ENCODE results near the gene PRKAG1.

PRKAG1 gene

DNA sequence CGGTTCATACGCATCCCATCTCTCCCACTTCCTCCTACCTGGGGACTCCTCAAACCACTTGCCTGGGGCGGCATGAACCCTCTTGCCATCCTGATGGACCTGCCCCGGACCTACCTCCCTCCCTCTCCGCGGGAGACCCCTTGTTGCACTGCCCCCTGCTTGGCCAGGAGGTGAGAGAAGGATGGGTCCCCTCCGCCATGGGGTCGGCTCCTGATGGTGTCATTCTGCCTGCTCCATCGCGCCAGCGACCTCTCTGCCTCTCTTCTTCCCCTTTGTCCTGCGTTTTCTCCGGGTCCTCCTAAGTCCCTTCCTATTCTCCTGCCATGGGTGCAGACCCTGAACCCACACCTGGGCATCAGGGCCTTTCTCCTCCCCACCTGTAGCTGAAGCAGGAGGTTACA is 36.8 kb downstream of the PRKAG1 start:
- no peak overlapping the region for H3K27ac ChIP-seq (ENCODE audit: low read depth, low read length, poor library complexity, severe bottlenecking)
- no peaks in the 10 kb centered on the region for H3K9me3 ChIP-seq (ENCODE audit: low read length)
- H4K20me1 ChIP-seq (ENCODE audit: insufficient read depth, low read length), result no peaks in the 10 kb centered on the region
- H3K4me3 ChIP-seq (ENCODE audit: low read depth, low read length, poor library complexity, severe bottlenecking), result no peak overlapping the region
- peak overlapping the region; percentile 55; the same call in 1 of the 2 replicates for H3K4me2 ChIP-seq (ENCODE audit: low read length)
- no peaks in the 10 kb centered on the region for H3K9me2 ChIP-seq (ENCODE audit: low read depth, low read length)
- H2AFZ ChIP-seq (ENCODE audit: low read length), result no peak overlapping the region
- no peak for TF ChIP-seq EZH2 (IDR thresholded peaks at IDR 0.05; ENCODE audit: borderline replicate concordance, low read length)
- TF ChIP-seq, protein P1, sequence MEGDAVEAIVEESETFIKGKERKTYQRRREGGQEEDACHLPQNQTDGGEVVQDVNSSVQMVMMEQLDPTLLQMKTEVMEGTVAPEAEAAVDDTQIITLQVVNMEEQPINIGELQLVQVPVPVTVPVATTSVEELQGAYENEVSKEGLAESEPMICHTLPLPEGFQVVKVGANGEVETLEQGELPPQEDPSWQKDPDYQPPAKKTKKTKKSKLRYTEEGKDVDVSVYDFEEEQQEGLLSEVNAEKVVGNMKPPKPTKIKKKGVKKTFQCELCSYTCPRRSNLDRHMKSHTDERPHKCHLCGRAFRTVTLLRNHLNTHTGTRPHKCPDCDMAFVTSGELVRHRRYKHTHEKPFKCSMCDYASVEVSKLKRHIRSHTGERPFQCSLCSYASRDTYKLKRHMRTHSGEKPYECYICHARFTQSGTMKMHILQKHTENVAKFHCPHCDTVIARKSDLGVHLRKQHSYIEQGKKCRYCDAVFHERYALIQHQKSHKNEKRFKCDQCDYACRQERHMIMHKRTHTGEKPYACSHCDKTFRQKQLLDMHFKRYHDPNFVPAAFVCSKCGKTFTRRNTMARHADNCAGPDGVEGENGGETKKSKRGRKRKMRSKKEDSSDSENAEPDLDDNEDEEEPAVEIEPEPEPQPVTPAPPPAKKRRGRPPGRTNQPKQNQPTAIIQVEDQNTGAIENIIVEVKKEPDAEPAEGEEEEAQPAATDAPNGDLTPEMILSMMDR (IDR thresholded peaks at IDR 0.05; ENCODE audit: low read length), result no peak
- H3K4me1 ChIP-seq (ENCODE audit: insufficient read depth, low read length, severe bottlenecking), result peaks cover 35% of the 10 kb centered on the region
- no peaks in the 10 kb centered on the region for H3F3A ChIP-seq (ENCODE audit: insufficient read depth, low read length)
- no peak overlapping the region for H3K9ac ChIP-seq (ENCODE audit: low read length)
- no peaks in the 10 kb centered on the region for H3K36me3 ChIP-seq (ENCODE audit: insufficient read depth, low read length)
- H3K27me3 ChIP-seq (ENCODE audit: insufficient read depth, low read length), result no peaks in the 10 kb centered on the region; the same call in none of the 2 replicates
- no peaks in the 10 kb centered on the region for H3K79me2 ChIP-seq (ENCODE audit: insufficient read depth, low read length)

DNA sequence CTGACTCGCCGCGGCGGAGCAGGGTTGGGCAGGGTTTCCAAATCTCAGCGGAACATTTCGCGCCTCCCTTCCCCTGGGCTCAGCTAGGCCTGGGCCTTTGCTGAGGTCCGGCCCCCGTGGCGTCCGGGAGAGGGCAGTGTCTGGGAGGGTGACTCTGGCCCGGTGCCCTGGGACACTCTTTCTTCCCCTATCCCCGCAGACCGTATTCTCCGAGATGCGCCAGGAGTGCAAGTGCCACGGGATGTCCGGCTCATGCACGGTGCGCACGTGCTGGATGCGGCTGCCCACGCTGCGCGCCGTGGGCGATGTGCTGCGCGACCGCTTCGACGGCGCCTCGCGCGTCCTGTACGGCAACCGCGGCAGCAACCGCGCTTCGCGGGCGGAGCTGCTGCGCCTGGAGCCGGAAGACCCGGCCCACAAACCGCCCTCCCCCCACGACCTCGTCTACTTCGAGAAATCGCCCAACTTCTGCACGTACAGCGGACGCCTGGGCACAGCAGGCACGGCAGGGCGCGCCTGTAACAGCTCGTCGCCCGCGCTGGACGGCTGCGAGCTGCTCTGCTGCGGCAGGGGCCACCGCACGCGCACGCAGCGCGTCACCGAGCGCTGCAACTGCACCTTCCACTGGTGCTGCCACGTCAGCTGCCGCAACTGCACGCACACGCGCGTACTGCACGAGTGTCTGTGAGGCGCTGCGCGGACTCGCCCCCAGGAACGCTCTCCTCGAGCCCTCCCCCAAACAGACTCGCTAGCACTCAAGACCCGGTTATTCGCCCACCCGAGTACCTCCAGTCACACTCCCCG is 37.4 kb downstream of the PRKAG1 start:
- H2AFZ ChIP-seq (ENCODE audit: low read length), result no peak overlapping the region
- H3K9me2 ChIP-seq (ENCODE audit: low read depth, low read length), result no peaks in the 10 kb centered on the region
- no peaks in the 10 kb centered on the region for H3K9me3 ChIP-seq (ENCODE audit: low read length)
- H3K4me1 ChIP-seq (ENCODE audit: insufficient read depth, low read length, severe bottlenecking), result peaks cover 35% of the 10 kb centered on the region
- no peaks in the 10 kb centered on the region for H3K36me3 ChIP-seq (ENCODE audit: insufficient read depth, low read length)
- H3K4me2 ChIP-seq (ENCODE audit: low read length), result peak overlapping the region; percentile 55
- TF ChIP-seq, protein P1 (IDR thresholded peaks at IDR 0.05; ENCODE audit: low read length), result 0 out of 2 replicates have a peak, but pooled peaks have one; percentile 5
- no peak for TF ChIP-seq EZH2 (IDR thresholded peaks at IDR 0.05; ENCODE audit: borderline replicate concordance, low read length)
- no peaks in the 10 kb centered on the region; the same call in 1 of the 2 replicates for H3K27me3 ChIP-seq (ENCODE audit: insufficient read depth, low read length)
- H3F3A ChIP-seq (ENCODE audit: insufficient read depth, low read length), result no peaks in the 10 kb centered on the region
- H3K4me3 ChIP-seq (ENCODE audit: low read depth, low read length, poor library complexity, severe bottlenecking), result peak overlapping the region; percentile 39
- no peak overlapping the region for H3K27ac ChIP-seq (ENCODE audit: low read depth, low read length, poor library complexity, severe bottlenecking)
- H3K79me2 ChIP-seq (ENCODE audit: insufficient read depth, low read length), result no peaks in the 10 kb centered on the region
- H4K20me1 ChIP-seq (ENCODE audit: insufficient read depth, low read length), result no peaks in the 10 kb centered on the region
- no peak overlapping the region for H3K9ac ChIP-seq (ENCODE audit: low read length)

DNA sequence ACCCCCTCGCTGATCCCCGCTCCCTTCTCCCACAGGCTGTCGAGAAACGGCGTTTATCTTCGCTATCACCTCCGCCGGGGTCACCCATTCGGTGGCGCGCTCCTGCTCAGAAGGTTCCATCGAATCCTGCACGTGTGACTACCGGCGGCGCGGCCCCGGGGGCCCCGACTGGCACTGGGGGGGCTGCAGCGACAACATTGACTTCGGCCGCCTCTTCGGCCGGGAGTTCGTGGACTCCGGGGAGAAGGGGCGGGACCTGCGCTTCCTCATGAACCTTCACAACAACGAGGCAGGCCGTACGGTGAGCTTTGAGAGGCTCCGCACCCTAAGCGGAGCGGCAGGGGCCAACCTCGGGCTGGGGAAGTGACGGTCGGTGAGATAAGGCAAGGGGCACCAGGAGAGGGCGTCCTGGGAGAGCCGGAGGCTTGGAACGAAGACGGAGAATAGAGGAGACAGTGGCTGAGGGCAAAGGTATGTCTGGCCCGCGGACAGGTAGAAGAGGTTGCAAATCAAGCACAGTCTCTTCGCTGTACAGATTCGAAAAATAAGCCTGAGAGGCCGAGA is 38.1 kb downstream of the PRKAG1 start:
- H3K9me3 ChIP-seq (ENCODE audit: low read length), result no peaks in the 10 kb centered on the region
- H3K4me2 ChIP-seq (ENCODE audit: low read length), result peak overlapping the region; percentile 55
- peak overlapping the region; percentile 39 for H3K4me3 ChIP-seq (ENCODE audit: low read depth, low read length, poor library complexity, severe bottlenecking)
- H3K9me2 ChIP-seq (ENCODE audit: low read depth, low read length), result no peaks in the 10 kb centered on the region
- no peak overlapping the region for H2AFZ ChIP-seq (ENCODE audit: low read length)
- no peak overlapping the region for H3K27ac ChIP-seq (ENCODE audit: low read depth, low read length, poor library complexity, severe bottlenecking)
- H3K9ac ChIP-seq (ENCODE audit: low read length), result no peak overlapping the region
- H3F3A ChIP-seq (ENCODE audit: insufficient read depth, low read length), result no peaks in the 10 kb centered on the region
- no peaks in the 10 kb centered on the region for H3K36me3 ChIP-seq (ENCODE audit: insufficient read depth, low read length)
- no peaks in the 10 kb centered on the region for H4K20me1 ChIP-seq (ENCODE audit: insufficient read depth, low read length)
- H3K4me1 ChIP-seq (ENCODE audit: insufficient read depth, low read length, severe bottlenecking), result peaks cover 35% of the 10 kb centered on the region
- TF ChIP-seq EZH2 (IDR thresholded peaks at IDR 0.05; ENCODE audit: borderline replicate concordance, low read length), result no peak
- TF ChIP-seq, protein P1 (IDR thresholded peaks at IDR 0.05; ENCODE audit: low read length), result peak; percentile 31; the same call in 1 of the 2 replicates
- H3K27me3 ChIP-seq (ENCODE audit: insufficient read depth, low read length), result no peaks in the 10 kb centered on the region; the same call in 1 of the 2 replicates
- no peaks in the 10 kb centered on the region for H3K79me2 ChIP-seq (ENCODE audit: insufficient read depth, low read length)
